T47D (cell line): Measurements from ENCODE around the gene BMPER.

ENCODE experiments used
- DNase-seq, 2 experiments: peaks; one replicate each; pipeline versions ENCODE4 v3.0.0 to v3.0.0-alpha.2; 2011 to 2012; ENCODE audit warnings: low read depth in 1 of 2, low spot score in 1 of 2
- JUND ChIP-seq: IDR thresholded peaks from 2 replicates; pipeline ENCODE4 v1.6.1; 2012; ENCODE audit warnings: low read depth
- in situ Hi-C: cut with HindIII; loops from 2 replicates; pipeline ENCODE4 v1.10.0; 2016; ENCODE audit warnings: low sequenced_read_pairs, low pct_unique_long_range_greater_than_20kb

The BMPER gene

DNA sequence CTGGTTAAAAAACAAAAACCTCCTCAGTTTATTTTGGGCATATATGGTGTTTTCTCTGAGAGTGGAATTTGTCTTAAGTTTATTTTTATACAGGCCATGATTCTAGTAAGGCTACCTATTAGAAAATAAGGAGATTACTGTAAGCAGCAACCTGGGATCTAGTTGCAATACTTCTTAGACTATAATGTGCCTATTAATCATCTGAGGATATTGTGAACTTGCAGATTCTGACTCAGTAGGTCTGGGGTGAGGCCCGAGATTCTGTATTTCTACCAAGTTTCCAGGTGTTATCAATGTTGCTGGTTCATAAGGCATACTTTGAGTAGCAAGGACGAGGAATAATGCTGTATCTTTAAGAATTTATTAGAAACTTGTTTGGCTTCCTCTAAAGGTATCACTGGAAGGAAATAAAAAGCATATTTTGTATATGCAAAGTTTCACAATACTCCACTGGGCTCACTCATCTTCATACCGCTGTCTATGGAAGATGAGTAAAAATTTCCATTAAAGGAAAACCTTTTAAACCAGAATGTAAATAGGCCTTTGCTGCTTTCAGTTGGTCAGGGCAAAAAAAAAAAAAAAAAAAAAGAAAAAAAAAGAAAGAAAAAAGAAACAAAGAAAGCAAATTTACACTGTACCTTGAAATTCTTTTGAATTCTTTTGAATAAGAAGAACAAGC is 105.8 kb downstream of the BMPER start:
- TF ChIP-seq JUND: no peak
- no peak for DNase-seq
- in situ Hi-C loops: no loop called here

DNA sequence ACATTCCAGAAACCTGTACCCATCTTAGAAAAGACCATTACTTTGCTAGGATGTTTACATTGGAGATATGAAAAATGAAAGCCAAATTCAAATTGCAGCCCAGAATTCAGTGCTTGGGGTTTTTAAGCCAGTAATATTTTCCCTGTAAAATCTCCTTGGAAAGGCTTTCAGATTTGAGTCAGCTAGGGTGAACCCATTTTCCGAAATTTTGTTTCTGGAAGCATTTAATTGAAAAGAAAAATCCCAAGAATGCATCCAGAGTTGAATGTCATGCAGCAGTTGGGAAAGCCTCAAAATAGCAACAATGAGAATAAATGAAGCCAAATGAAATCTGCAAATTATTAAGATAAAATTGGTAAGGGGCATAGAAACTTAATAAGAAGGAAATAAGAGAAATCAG is 106.4 kb downstream of the BMPER start:
- DNase-seq: no peak
- in situ Hi-C loops: no loop called here
- no peak for TF ChIP-seq JUND

DNA sequence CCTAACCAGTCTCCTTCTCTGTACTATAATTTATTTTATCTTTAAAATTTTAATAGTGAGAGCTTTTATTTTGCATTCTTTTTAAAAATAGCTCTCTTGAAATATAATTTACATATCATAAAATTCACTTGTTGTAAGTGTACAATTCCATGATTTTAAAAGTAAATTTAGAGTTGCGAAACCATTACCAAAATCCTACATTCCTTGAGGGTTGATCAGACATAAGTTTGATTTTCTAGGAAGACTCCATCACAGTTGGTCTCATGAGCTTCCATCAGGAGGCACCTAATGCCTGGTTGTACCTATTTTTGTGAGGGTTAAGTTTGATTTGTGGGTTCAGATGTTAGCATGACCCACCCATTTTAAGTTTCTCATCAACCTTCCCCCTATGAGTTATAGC is 108.1 kb downstream of the BMPER start:
- in situ Hi-C loops: no loop called here
- DNase-seq: no peak
- TF ChIP-seq JUND: no peak

DNA sequence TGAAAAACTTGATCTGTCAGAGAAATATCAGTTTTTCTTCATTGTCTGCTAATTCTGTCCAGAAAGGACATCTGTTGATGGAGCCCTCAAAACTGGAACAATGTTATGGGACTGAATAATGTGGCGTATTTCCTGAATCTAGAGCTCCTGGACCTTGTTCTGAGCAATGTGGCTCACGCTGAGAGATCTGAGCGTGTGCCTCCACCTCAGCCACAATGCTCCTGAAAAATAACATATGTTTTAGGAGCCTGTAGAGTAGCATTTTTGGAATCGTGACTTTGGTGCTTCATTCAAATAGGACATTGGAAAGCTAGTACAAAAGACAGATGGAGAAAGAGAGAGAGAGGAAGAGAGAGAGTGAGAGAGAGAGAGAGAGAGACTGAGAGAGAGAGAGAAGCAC is 110.3 kb downstream of the BMPER start:
- no peak for DNase-seq
- in situ Hi-C loops: no loop called here
- TF ChIP-seq JUND: no peak

GRCh38 chr7:34016876-34017275 is 111.5 kb downstream of the BMPER start:
- TF ChIP-seq JUND: no peak
- no peak for DNase-seq
- in situ Hi-C loops: no loop called here

- no peak for DNase-seq
- in situ Hi-C loops: no loop called here
- no peak for TF ChIP-seq JUND
These were observed 114.0 kb downstream of the BMPER start for GRCh38 chr7:34019301-34019790.

DNA sequence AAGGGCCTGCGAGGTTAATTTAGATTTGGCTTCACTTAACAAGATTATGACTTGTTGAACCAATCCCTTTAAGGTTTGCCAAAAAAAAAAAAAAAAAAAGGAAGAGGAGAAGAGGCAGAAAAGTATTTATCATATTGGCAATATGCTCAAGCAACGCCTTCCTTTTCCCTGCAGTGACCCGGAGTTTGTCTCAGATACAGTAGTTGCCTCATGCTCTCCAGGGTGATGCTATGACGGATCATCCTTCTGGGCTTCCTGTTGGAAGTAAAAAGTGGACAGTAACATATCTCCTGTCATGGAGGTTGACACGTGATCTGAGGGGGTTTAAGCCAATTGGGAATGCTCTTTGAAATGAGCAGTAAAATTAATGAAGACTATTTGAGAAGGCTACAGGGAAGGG is 117.3 kb downstream of the BMPER start:
- no peak for DNase-seq
- in situ Hi-C loops: no loop called here
- no peak for TF ChIP-seq JUND

- TF ChIP-seq JUND: peak; percentile 60; the same call in 1 of the 2 replicates
- in situ Hi-C loops: no loop called here
- DNase-seq: peak; percentile 27 to 98
These were observed 120.3 kb downstream of the BMPER start for GRCh38 chr7:34025600-34025999.

DNA sequence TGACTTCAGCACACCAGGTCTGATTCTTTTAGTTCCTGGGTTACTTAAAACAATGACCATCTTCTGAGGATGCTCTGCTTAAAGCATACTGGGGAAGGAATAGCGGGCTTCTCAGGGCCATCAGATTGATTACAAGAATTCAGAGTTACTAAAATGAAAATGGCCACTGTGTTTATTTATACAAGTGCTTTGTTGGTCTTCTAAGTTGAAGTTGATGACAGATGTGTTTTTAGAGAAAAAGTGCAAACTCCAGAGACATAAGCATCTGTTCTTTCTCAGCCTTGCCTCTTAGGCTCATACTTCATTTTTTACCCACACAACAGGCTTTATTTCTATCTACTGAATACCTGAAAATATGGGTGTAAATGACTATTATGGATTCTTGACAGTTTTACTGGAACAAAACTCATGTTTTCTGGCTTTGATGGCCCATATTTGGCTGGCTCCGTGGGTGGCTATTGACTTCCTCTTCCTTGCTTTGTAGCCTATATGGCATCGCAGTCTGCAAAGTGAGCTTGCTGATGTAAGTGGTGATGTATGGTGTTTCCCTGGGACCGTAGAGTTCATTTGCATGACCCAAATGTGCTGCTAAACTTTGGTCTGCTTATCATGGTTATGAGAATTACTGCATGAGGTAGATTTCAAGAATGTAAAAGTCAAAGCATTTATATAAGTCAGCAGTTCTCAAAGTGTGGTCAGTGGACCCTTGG is 121.3 kb downstream of the BMPER start:
- in situ Hi-C loops: no loop called here
- TF ChIP-seq JUND: no peak
- no peak for DNase-seq

DNA sequence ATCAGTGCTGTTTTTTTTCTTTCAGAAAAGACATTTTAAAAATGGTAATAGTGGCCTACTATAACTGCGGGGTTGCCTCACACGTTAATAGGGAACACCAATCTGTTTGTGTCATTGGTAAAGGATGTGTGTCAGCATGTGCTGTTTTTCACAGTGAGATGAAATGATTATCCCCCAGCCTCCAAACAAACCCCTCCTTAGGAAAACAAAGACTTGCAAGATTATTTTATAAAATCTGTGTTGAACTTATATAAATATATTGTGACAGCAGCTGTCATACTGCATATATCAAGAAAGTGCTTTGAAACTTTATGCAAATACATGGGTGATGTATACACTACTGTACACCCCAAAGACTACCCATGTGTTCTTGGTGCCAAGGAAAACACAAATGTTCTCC is 125.8 kb downstream of the BMPER start:
- in situ Hi-C loops: no loop called here
- TF ChIP-seq JUND: peak; percentile 92; the same call in 1 of the 2 replicates
- DNase-seq: peak in 1 of 2 experiments; percentile 91

- in situ Hi-C loops: no loop called here
These were observed 129.4 kb downstream of the BMPER start for GRCh38 chr7:34034728-34035127.

GRCh38 chr7:34036051-34036920 is 130.9 kb downstream of the BMPER start:
- no peak for TF ChIP-seq JUND
- in situ Hi-C loops: no loop called here
- DNase-seq: peak in 1 of 2 experiments; percentile 95

More at GRCh38 chr7:34034728-34035127, 129.4 kb downstream of the BMPER start:
- peak in 1 of 2 experiments; percentile 93 for DNase-seq
- TF ChIP-seq JUND: no peak; the same call in 1 of the 2 replicates
